Measurements from ENCODE around the gene RNF130.
A peak's percentile ranks its signal among the peaks of the same experiment; 100 is the strongest.

RNF130 gene

DNA sequence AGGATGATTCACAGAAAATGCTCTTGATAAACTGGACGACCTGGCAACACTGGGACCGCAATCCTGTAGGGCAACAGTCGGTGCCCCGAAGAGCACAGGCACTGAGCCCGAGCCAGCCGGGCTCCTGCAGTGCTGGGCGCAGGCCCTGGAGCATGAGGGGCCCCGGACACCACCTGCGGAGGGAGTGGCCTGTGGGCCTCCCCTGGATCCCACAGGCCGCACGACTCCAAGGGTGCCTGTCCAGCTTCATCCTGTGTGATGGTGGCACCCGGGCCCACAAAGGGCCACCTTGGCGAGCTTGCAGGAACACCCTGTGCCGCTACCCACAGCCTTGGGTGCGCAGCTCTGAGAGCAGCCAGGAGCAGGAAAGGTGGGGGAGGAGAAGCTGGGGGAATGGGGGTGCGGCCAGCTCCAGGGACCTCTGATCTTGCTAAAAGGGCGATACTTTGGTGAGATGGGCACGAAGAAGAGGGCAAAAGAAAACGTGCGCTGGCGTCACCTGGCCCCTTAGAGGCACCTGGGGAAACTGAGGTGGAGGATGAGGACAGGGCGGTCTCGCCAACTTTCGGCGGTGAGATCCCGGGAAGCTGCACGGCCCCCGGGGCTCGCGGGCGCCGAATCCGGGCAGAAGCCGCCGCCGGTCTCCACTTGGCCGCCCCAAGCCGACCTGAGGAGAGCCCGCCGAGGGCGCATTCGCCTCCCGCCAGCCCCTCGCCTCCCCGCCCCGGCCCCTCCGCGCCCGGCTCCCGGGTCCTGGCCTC lies 164.6 kb downstream of the RNF130 start:
- Histone ChIP-seq H3K4me2 (ENCODE audit: low read length) (peak overlapping the region; percentile 85), H3F3A (ENCODE audit: insufficient read depth, low read length) (no peaks in the 10 kb centered on the region), H4K20me1 (ENCODE audit: insufficient read depth, low read length) (no peaks in the 10 kb centered on the region), H3K9me3 (ENCODE audit: low read length) (no peaks in the 10 kb centered on the region), H3K4me3 (ENCODE audit: low read depth, low read length, poor library complexity, severe bottlenecking) (peak overlapping the region; percentile 73), H2AFZ (ENCODE audit: low read length) (no peak overlapping the region), H3K79me2 (ENCODE audit: insufficient read depth, low read length) (no peaks in the 10 kb centered on the region), H3K9ac (ENCODE audit: low read length) (peak overlapping the region; percentile 82), H3K4me1 (ENCODE audit: insufficient read depth, low read length, severe bottlenecking) (peaks cover 29% of the 10 kb centered on the region), H3K27me3 (ENCODE audit: insufficient read depth, low read length) (no peaks in the 10 kb centered on the region), H3K27ac (ENCODE audit: low read depth, low read length, poor library complexity, severe bottlenecking) (no peak overlapping the region), H3K9me2 (ENCODE audit: low read depth, low read length) (no peaks in the 10 kb centered on the region), H3K36me3 (ENCODE audit: insufficient read depth, low read length) (peaks cover 26% of the 10 kb centered on the region)
- no peak for TF ChIP-seq EZH2 (IDR thresholded peaks at IDR 0.05; ENCODE audit: borderline replicate concordance, low read length)
- TF ChIP-seq, protein P1, sequence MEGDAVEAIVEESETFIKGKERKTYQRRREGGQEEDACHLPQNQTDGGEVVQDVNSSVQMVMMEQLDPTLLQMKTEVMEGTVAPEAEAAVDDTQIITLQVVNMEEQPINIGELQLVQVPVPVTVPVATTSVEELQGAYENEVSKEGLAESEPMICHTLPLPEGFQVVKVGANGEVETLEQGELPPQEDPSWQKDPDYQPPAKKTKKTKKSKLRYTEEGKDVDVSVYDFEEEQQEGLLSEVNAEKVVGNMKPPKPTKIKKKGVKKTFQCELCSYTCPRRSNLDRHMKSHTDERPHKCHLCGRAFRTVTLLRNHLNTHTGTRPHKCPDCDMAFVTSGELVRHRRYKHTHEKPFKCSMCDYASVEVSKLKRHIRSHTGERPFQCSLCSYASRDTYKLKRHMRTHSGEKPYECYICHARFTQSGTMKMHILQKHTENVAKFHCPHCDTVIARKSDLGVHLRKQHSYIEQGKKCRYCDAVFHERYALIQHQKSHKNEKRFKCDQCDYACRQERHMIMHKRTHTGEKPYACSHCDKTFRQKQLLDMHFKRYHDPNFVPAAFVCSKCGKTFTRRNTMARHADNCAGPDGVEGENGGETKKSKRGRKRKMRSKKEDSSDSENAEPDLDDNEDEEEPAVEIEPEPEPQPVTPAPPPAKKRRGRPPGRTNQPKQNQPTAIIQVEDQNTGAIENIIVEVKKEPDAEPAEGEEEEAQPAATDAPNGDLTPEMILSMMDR (IDR thresholded peaks at IDR 0.05; ENCODE audit: low read length), result no peak

- TF ChIP-seq EZH2 (IDR thresholded peaks at IDR 0.05; ENCODE audit: borderline replicate concordance, low read length), result no peak
- TF ChIP-seq, protein P1 (IDR thresholded peaks at IDR 0.05; ENCODE audit: low read length), result no peak
These were observed 165.2 kb downstream of the RNF130 start for GRCh38 chr5:179906294-179906794.

DNA sequence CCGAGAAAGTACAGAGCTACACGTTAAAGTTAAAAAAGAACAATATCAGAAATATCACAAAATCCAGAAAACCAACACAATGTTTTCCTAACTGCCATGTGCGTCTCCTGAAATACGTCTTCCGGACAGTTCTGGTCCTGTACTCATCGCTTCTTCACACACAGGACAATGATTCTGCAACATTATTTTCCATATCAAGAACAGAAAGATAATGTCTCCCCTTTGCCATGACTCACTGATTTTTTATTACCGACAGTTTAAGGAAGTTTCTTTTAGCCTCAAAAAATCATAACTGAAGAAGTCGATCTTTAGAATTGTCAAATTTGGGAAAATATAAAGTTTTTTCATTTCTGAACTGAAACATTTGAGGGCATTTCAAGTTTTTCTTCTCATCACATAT lies 166.4 kb downstream of the RNF130 start:
- Histone ChIP-seq H3K36me3 (ENCODE audit: insufficient read depth, low read length) (peaks cover 32% of the 10 kb centered on the region), H3F3A (ENCODE audit: insufficient read depth, low read length) (no peaks in the 10 kb centered on the region), H2AFZ (ENCODE audit: low read length) (no peak overlapping the region), H3K4me3 (ENCODE audit: low read depth, low read length, poor library complexity, severe bottlenecking) (no peak overlapping the region), H3K4me1 (ENCODE audit: insufficient read depth, low read length, severe bottlenecking) (peaks cover 29% of the 10 kb centered on the region), H3K9me2 (ENCODE audit: low read depth, low read length) (no peaks in the 10 kb centered on the region), H3K4me2 (ENCODE audit: low read length) (no peak overlapping the region), H3K9ac (ENCODE audit: low read length) (no peak overlapping the region), H3K27me3 (ENCODE audit: insufficient read depth, low read length) (no peaks in the 10 kb centered on the region), H4K20me1 (ENCODE audit: insufficient read depth, low read length) (no peaks in the 10 kb centered on the region), H3K27ac (ENCODE audit: low read depth, low read length, poor library complexity, severe bottlenecking) (no peak overlapping the region), H3K9me3 (ENCODE audit: low read length) (no peaks in the 10 kb centered on the region), H3K79me2 (ENCODE audit: insufficient read depth, low read length) (no peaks in the 10 kb centered on the region)
- TF ChIP-seq, protein P1 (IDR thresholded peaks at IDR 0.05; ENCODE audit: low read length), result no peak
- TF ChIP-seq EZH2 (IDR thresholded peaks at IDR 0.05; ENCODE audit: borderline replicate concordance, low read length), result no peak

More at GRCh38 chr5:179906294-179906794, 165.2 kb downstream of the RNF130 start:
- H3K4me3 ChIP-seq (ENCODE audit: low read depth, low read length, poor library complexity, severe bottlenecking), result peak overlapping the region; percentile 73
- H3K4me2 ChIP-seq (ENCODE audit: low read length), result peak overlapping the region; percentile 85
- H3K79me2 ChIP-seq (ENCODE audit: insufficient read depth, low read length), result no peaks in the 10 kb centered on the region
- H2AFZ ChIP-seq (ENCODE audit: low read length), result no peak overlapping the region
- no peak overlapping the region for H3K27ac ChIP-seq (ENCODE audit: low read depth, low read length, poor library complexity, severe bottlenecking)
- no peaks in the 10 kb centered on the region for H3K9me3 ChIP-seq (ENCODE audit: low read length)
- H3K9me2 ChIP-seq (ENCODE audit: low read depth, low read length), result no peaks in the 10 kb centered on the region
- peaks cover 29% of the 10 kb centered on the region for H3K4me1 ChIP-seq (ENCODE audit: insufficient read depth, low read length, severe bottlenecking)
- no peaks in the 10 kb centered on the region for H4K20me1 ChIP-seq (ENCODE audit: insufficient read depth, low read length)
- no peaks in the 10 kb centered on the region for H3K27me3 ChIP-seq (ENCODE audit: insufficient read depth, low read length)
- peaks cover 30% of the 10 kb centered on the region for H3K36me3 ChIP-seq (ENCODE audit: insufficient read depth, low read length)
- H3K9ac ChIP-seq (ENCODE audit: low read length), result peak overlapping the region; percentile 82
- H3F3A ChIP-seq (ENCODE audit: insufficient read depth, low read length), result no peaks in the 10 kb centered on the region

Data from OCI-LY1 (cell line).